Stomach (tissue), 9 donors: ENCODE data around the gene UGGT2. TPM values are rescaled to one million over a fixed set of nuclear protein-coding genes. Genes with fewer than 3 reads are reported as not detected.
"Not testable (repeated sequence)": the region's sequence is repeated elsewhere in the genome, so short reads cannot be mapped to it uniquely, and the experiment has no call there.

Experiments
- DNase-seq, 2 donors: peaks; one replicate each; pipeline versions ENCODE4 v3.0.0 to v3.0.0-alpha.2; 2013 to 2019
- H3K27ac ChIP-seq, 5 donors: fragments of 200-600 bp in 4 of 5; sonication (generic) in 4 of 5; one replicate each; pipeline ENCODE4 v1.5.1; 2013 to 2019; ENCODE audit warnings: mild to moderate bottlenecking in 1 of 5, moderate library complexity in 1 of 5
- H3K27me3 ChIP-seq, 3 donors: fragments of 200-600 bp; sonication (generic); one replicate each; pipeline ENCODE4 v1.5.1; 2017 to 2019; ENCODE audit warnings: mixed run types in 1 of 3
- H3K36me3 ChIP-seq, 4 donors: fragments of 200-600 bp; sonication (generic); 1 replicate in 3 of 4; 2 replicates in 1 of 4; pipeline ENCODE4 v1.5.1; 2016 to 2019
- H3K4me1 ChIP-seq, 4 donors: fragments of 200-600 bp; sonication (generic); one replicate each; pipeline ENCODE4 v1.5.1; 2016 to 2019
- H3K4me3 ChIP-seq, 4 donors: fragments of 200-600 bp; sonication (generic) in 3 of 4; one replicate each; pipeline ENCODE4 v1.5.1; 2016 to 2019; ENCODE audit warnings: mild to moderate bottlenecking in 1 of 4
- H3K9me3 ChIP-seq, 4 donors: fragments of 200-600 bp; sonication (generic); one replicate each; pipeline ENCODE4 v1.5.1; 2016 to 2019
- CTCF ChIP-seq, 7 experiments: fragments of 450-650 bp in 4 of 7; fragments of 200-600 bp in 3 of 7; sonication (generic) in 3 of 7; IDR thresholded peaks; one replicate each; pipeline ENCODE4 v1.5.1; 2016 to 2019; ENCODE audit warnings: antibody characterized with exemption in 7 of 7, control low read depth in 2 of 7, mild to moderate bottlenecking in 1 of 7
- EP300 ChIP-seq: sonication (generic); formaldehyde crosslinking; IDR thresholded peaks from one replicate; pipeline ENCODE4 v1.6.1; 2017; ENCODE audit warnings: antibody characterized with exemption
- POLR2A ChIP-seq, 4 donors: fragments of 450-650 bp; IDR thresholded peaks; one replicate each; pipeline ENCODE4 v1.6.1; 2016; ENCODE audit warnings: antibody characterized with exemption in 4 of 4, control low read depth in 2 of 4, mild to moderate bottlenecking in 1 of 4, moderate library complexity in 1 of 4
- POLR2AphosphoS5 ChIP-seq, 3 donors: sonication (generic); formaldehyde crosslinking; IDR thresholded peaks; one replicate each; pipeline ENCODE4 v1.6.1; 2016; ENCODE audit warnings: antibody characterized with exemption in 3 of 3
- WGBS, 5 donors: extraction: QIAGEN DNeasy Blood & Tissue Kit in 3 of 5; methylation state at CpG; one replicate each; pipeline versions ENCODE4 v1.1.5 to v1.1.7; 2013 to 2018; 5-methylcytosine and 5-hydroxymethylcytosine counted together
- intact Hi-C: fragments of 100-400 bp; cut with DNase I; formaldehyde crosslinking; loops from one replicate; pipeline ENCODE4 v1.15.1; 2023; ENCODE audit warnings: low total_unique reads
- polyA plus RNA-seq, 3 donors: library from polyadenylated mRNA; stranded (reverse); fragments of 200-250 nt; gene quantifications; one replicate each; pipeline ENCODE4 v1.2.3, GENCODE V29; 2013
- total RNA-seq, 5 donors: library from RNA; depleted of rRNA; stranded (reverse); fragments of >200 nt; gene quantifications; one replicate each; pipeline versions ENCODE4 v1.1.0 to v1.2.3, GENCODE V29; 2014 to 2016
- donor health status: healthy with polysubstance abuse.
- donor health status: Bipolar disorder and iron deficiency.
- donor health status: healthy.

Gene UGGT2
- total and polyA plus RNA-seq, 8 donors: 2.1 to 140 (median 21.6) TPM

GRCh38 chr13:95779522-95779921 lies 273.7 kb downstream of the UGGT2 start:
- intact Hi-C loops: no loop called here
- 43 to 81% (median 48%) methylated on average over 1 of the region's 1 CpG for WGBS, 5 donors
- H3K27ac ChIP-seq: peak overlapping the region in 2 of 5 donors; percentile 43 to 54
- TF ChIP-seq EP300 (no peak), POLR2A (IDR thresholded peaks at IDR 0.05) (no peak), CTCF (IDR thresholded peaks at IDR 0.05) (no peak)
- no peaks in the 10 kb centered on the region for H3K9me3 ChIP-seq
- H3K4me1 ChIP-seq: peaks cover 0 to 32% (median 19%) of the 10 kb centered on the region in 4 donors
- H3K27me3 ChIP-seq: no peaks in the 10 kb centered on the region
- peaks cover 0 to 37% (median 22%) of the 10 kb centered on the region in 4 donors for H3K36me3 ChIP-seq
- DNase-seq: no peak
- H3K4me3 ChIP-seq: no peak overlapping the region

- Histone ChIP-seq H3K9me3 (no peaks in the 10 kb centered on the region), H3K36me3 (peaks cover 0 to 48% (median 33%) of the 10 kb centered on the region in 4 donors), H3K4me1 (no peaks in the 10 kb centered on the region), H3K4me3 (no peak overlapping the region), H3K27ac (no peak overlapping the region), H3K27me3 (no peaks in the 10 kb centered on the region)
- intact Hi-C loops: no loop called here
- no peak for DNase-seq
- TF ChIP-seq POLR2AphosphoS5 (IDR thresholded peaks at IDR 0.05) (no peak), POLR2A (IDR thresholded peaks at IDR 0.05) (no peak), CTCF (IDR thresholded peaks at IDR 0.05) (no peak), EP300 (no peak)
- 87 to 95% (median 90%) methylated on average over 4 of the region's 4 CpGs for WGBS, 5 donors
Observed at GRCh38 chr13:95771905-95772304, 281.3 kb downstream of the UGGT2 start.

GRCh38 chr13:95763601-95764000 lies 289.6 kb downstream of the UGGT2 start:
- DNase-seq: no peak
- 90 to 93% (median 90%) methylated on average over 4 of the region's 4 CpGs for WGBS, 5 donors
- Histone ChIP-seq H3K9me3 (no peaks in the 10 kb centered on the region), H3K27ac (no peak overlapping the region), H3K4me3 (no peak overlapping the region), H3K36me3 (peaks cover 3 to 89% (median 68%) of the 10 kb centered on the region in 4 donors), H3K27me3 (no peaks in the 10 kb centered on the region), H3K4me1 (no peaks in the 10 kb centered on the region)
- TF ChIP-seq CTCF (IDR thresholded peaks at IDR 0.05) (no peak), POLR2A (IDR thresholded peaks at IDR 0.05) (no peak), EP300 (no peak), POLR2AphosphoS5 (IDR thresholded peaks at IDR 0.05) (no peak)
- intact Hi-C loops: no loop called here

- H3K4me3 ChIP-seq, H3K9me3 ChIP-seq, H3K27me3 ChIP-seq, H3K4me1 ChIP-seq, H3K27ac ChIP-seq, intact Hi-C loops, DNase-seq: not testable (repeated sequence)
- WGBS, 5 donors: 66 to 81% (median 74%) methylated on average over 3 of the region's 3 CpGs
- peaks cover 3 to 95% (median 67%) of the 10 kb centered on the region in 4 donors for H3K36me3 ChIP-seq
Observed at GRCh38 chr13:95762626-95763025, 290.6 kb downstream of the UGGT2 start.

- intact Hi-C loops: no loop called here
- Histone ChIP-seq H3K36me3 (peaks cover 0 to 35% (median 18%) of the 10 kb centered on the region in 4 donors), H3K9me3 (no peaks in the 10 kb centered on the region), H3K4me1 (no peaks in the 10 kb centered on the region), H3K4me3 (no peak overlapping the region), H3K27me3 (no peaks in the 10 kb centered on the region), H3K27ac (no peak overlapping the region)
- TF ChIP-seq POLR2AphosphoS5 (IDR thresholded peaks at IDR 0.05) (no peak), EP300 (no peak), CTCF (IDR thresholded peaks at IDR 0.05) (no peak), POLR2A (IDR thresholded peaks at IDR 0.05) (no peak)
- no peak for DNase-seq
- WGBS, 5 donors: 84 to 91% (median 87%) methylated on average over 5 of the region's 5 CpGs
Observed at GRCh38 chr13:95756072-95756471, 297.1 kb downstream of the UGGT2 start.
